ENCODE results near the gene NUCB2.

The NUCB2 gene

DNA sequence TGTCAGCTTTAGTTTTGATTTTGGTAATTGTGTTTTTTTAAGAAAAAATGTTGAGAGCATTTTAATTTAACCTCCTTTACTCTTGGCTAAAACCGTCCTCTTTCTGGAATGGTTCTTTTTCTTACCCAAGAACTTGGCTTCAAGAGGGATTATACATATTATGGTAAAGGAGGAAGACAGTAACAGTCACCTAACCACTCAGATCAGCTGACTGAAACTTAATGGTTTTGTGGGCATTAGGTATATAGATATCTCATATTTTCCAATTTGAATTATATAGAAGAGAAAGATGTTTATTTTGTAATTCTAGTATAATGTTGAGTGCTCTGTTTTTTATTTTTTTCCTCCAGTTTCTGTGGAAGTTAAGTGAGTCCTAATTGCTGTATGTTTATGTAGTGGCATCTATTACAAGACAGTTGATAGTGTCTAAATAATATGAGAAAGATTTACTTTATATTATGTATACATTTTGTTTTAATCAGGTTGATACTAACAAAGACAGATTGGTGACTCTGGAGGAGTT, 38.4 kb downstream of the NUCB2 start:
- TF ChIP-seq, protein P1, sequence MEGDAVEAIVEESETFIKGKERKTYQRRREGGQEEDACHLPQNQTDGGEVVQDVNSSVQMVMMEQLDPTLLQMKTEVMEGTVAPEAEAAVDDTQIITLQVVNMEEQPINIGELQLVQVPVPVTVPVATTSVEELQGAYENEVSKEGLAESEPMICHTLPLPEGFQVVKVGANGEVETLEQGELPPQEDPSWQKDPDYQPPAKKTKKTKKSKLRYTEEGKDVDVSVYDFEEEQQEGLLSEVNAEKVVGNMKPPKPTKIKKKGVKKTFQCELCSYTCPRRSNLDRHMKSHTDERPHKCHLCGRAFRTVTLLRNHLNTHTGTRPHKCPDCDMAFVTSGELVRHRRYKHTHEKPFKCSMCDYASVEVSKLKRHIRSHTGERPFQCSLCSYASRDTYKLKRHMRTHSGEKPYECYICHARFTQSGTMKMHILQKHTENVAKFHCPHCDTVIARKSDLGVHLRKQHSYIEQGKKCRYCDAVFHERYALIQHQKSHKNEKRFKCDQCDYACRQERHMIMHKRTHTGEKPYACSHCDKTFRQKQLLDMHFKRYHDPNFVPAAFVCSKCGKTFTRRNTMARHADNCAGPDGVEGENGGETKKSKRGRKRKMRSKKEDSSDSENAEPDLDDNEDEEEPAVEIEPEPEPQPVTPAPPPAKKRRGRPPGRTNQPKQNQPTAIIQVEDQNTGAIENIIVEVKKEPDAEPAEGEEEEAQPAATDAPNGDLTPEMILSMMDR (IDR thresholded peaks at IDR 0.05; ENCODE audit: low read depth, low read length, poor library complexity, severe bottlenecking): no peak
- TF ChIP-seq EZH2phosphoT487 (IDR thresholded peaks at IDR 0.05; ENCODE audit: borderline replicate concordance, low read length): no peak
- H3K79me2 ChIP-seq (ENCODE audit: control insufficient read depth, low read length): no peaks in the 10 kb centered on the region
- no peaks in the 10 kb centered on the region for H3K27me3 ChIP-seq (ENCODE audit: control insufficient read depth, low read length)
- H3K4me3 ChIP-seq (ENCODE audit: low read length): no peak overlapping the region
- no peaks in the 10 kb centered on the region for H4K20me1 ChIP-seq (ENCODE audit: control insufficient read depth, insufficient read depth, low read depth, low read length)
- H3K4me2 ChIP-seq (ENCODE audit: low read length): no peak overlapping the region
- H3K4me1 ChIP-seq (ENCODE audit: control insufficient read depth, low read length): no peaks in the 10 kb centered on the region
- H3K9me2 ChIP-seq (replicated peaks; ENCODE audit: control insufficient read depth, low read length): no peaks in the 10 kb centered on the region
- H3K9me3 ChIP-seq (ENCODE audit: control insufficient read depth, insufficient read depth, low read length): no peaks in the 10 kb centered on the region
- H3F3A ChIP-seq (ENCODE audit: control insufficient read depth, insufficient read depth): no peaks in the 10 kb centered on the region
- no peak overlapping the region for H3K27ac ChIP-seq (ENCODE audit: low read depth, low read length)
- H3K36me3 ChIP-seq (ENCODE audit: control insufficient read depth, low read length): no peaks in the 10 kb centered on the region

DNA sequence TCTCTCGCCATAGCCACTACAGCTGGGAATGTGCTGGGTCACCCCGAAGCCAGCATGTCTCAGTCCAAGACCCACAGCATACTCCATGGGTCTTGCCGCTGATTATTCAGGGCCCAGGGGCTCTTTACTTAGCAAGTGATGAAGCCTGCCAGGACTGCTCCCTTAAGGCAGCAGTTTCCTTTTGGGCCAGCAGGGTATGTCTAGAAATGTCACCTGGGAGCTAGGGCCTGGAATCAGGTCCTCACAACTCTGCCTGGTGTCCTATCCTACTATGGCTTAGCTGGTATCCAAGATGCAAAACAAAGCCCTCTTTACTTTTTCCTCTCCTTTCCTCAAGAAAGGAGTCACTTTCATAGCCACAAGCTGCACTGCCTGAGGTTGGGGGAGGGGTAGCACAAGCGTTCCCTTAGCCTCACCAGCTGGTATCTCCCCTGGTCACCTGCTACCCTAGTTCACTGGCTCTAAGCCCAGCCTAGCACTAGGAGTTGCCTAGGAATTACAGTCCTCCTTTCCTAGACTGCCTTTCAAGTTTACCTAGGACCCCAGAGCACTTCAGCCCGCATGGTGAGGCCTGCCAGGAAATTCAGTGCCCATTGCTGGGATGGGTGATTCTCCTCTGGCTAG, 52.4 kb downstream of the NUCB2 start:
- Histone ChIP-seq H4K20me1 (ENCODE audit: control insufficient read depth, insufficient read depth, low read depth, low read length) (no peaks in the 10 kb centered on the region), H3K9me2 (replicated peaks; ENCODE audit: control insufficient read depth, low read length) (no peaks in the 10 kb centered on the region), H3K4me1 (ENCODE audit: control insufficient read depth, low read length) (peaks cover 5% of the 10 kb centered on the region; the same call in 1 of the 2 replicates), H3K79me2 (ENCODE audit: control insufficient read depth, low read length) (no peaks in the 10 kb centered on the region), H3K27me3 (ENCODE audit: control insufficient read depth, low read length) (no peaks in the 10 kb centered on the region), H3K4me3 (ENCODE audit: low read length) (no peak overlapping the region), H3K27ac (ENCODE audit: low read depth, low read length) (no peak overlapping the region), H3F3A (ENCODE audit: control insufficient read depth, insufficient read depth) (no peaks in the 10 kb centered on the region), H3K4me2 (ENCODE audit: low read length) (no peak overlapping the region), H3K36me3 (ENCODE audit: control insufficient read depth, low read length) (no peaks in the 10 kb centered on the region), H3K9me3 (ENCODE audit: control insufficient read depth, insufficient read depth, low read length) (no peaks in the 10 kb centered on the region)
- TF ChIP-seq, protein P1 (IDR thresholded peaks at IDR 0.05; ENCODE audit: low read depth, low read length, poor library complexity, severe bottlenecking): no peak
- TF ChIP-seq EZH2phosphoT487 (IDR thresholded peaks at IDR 0.05; ENCODE audit: borderline replicate concordance, low read length): no peak

DNA sequence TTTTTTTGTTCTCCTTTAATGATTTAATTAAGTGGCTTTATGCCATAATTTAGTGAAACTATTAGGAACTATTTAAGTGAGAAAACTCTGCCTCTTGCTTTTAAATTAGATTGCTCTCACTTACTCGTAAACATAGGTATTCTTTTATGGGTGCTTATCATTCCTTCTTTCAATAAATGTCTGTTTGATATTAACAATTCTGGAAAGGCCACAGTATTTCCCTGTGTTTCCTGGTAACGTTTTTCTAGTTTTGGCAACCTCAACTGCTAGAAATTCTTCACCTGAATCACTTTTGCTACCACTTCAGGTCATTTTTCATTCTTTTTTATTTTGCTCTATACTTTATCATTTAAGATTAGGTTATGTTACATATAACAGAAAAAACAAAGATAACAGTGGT, 55.1 kb downstream of the NUCB2 start:
- no peak overlapping the region for H3K4me3 ChIP-seq (ENCODE audit: low read length)
- H4K20me1 ChIP-seq (ENCODE audit: control insufficient read depth, insufficient read depth, low read depth, low read length): no peaks in the 10 kb centered on the region
- no peaks in the 10 kb centered on the region for H3K79me2 ChIP-seq (ENCODE audit: control insufficient read depth, low read length)
- H3K9me2 ChIP-seq (replicated peaks; ENCODE audit: control insufficient read depth, low read length): no peaks in the 10 kb centered on the region
- H3F3A ChIP-seq (ENCODE audit: control insufficient read depth, insufficient read depth): no peaks in the 10 kb centered on the region
- no peak overlapping the region for H3K27ac ChIP-seq (ENCODE audit: low read depth, low read length)
- H3K4me2 ChIP-seq (ENCODE audit: low read length): no peak overlapping the region
- no peaks in the 10 kb centered on the region for H3K36me3 ChIP-seq (ENCODE audit: control insufficient read depth, low read length)
- H3K27me3 ChIP-seq (ENCODE audit: control insufficient read depth, low read length): no peaks in the 10 kb centered on the region
- H3K9me3 ChIP-seq (ENCODE audit: control insufficient read depth, insufficient read depth, low read length): no peaks in the 10 kb centered on the region
- H3K4me1 ChIP-seq (ENCODE audit: control insufficient read depth, low read length): peaks cover 5% of the 10 kb centered on the region; the same call in 1 of the 2 replicates
- TF ChIP-seq, protein P1 (IDR thresholded peaks at IDR 0.05; ENCODE audit: low read depth, low read length, poor library complexity, severe bottlenecking): no peak
- no peak for TF ChIP-seq EZH2phosphoT487 (IDR thresholded peaks at IDR 0.05; ENCODE audit: borderline replicate concordance, low read length)

All from DOHH2 (cell line).